NCI-H1092 treated with DMSO at 0.1 percent for 48 hours (cell line): Measurements from ENCODE around the gene GINS2.

Source experiments
- DNase-seq: peaks from one replicate; lab custom pipeline; 2025; lab: John Stamatoyannopoulos, UW

GINS2 gene

DNA sequence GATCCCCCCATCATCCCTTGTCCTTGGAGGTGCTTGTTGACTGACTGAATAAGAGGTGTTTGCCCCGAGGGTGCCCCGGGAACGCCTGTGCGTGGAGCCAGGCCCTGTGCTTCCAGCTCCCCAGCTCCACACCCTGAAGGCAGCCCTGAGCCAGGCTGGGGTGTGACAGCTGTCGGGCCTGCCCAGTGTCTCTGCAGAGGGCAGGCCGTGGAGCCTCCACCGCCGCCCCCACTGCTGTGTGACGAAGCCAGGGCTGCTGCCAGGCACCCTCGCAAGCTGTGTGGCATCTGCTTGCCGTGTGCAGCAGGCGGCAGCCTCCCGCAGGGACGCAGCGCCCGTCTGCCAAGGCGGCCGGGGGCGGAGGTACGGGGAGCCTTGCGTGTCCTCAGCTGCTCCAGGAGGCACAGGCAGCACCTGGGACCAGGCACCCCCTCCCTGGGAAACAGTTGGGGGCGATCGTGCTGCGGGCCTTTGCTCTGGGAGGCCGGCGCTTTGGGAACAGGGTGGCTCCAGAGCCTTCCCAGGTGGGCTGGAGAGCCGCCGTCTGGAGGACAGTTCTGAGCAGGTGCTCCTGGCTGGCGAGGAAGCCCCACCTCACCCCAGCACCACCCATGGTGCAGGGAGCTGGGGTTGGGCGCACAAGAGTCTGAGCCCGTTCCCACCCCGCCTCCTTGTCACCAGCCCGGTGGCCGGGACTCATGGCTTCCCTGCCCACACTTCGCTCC, 49.1 kb downstream of the GINS2 start:
- peak; percentile 91 for DNase-seq

DNA sequence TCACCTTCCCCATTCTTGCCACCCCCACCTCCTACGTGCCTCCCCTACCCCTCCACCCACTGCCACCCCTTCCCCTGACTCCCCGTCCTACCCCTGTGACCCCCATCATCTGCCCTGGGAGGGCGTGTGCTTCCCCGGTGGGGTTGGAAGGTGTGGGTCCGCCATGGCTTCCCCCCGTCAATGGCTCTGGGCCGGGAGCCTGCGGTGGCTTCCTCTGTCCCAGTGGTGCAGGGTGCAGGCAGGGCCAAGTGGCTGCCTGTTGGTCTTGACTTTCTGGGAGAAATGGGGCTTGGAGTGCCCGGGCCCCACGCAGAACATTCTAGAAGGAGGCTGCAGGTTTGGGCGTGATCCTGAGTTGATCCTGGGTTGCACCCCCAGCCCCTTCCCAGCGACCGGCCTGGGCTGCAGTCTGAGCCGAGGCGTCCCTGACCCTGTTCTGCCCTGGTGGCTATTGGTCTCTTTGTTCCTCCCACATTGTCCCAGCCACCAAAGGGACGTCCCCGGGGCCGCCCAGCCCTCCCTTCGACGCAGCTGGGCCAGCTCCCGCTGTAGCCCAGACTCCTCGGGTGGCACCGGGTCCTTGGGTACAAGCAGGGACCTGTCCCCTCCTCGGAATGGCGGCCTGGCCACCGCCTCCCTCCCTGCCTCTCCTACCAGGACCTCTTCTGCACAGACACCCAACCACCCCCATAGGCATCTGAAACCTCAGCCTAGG, 49.9 kb downstream of the GINS2 start:
- no peak for DNase-seq

DNA sequence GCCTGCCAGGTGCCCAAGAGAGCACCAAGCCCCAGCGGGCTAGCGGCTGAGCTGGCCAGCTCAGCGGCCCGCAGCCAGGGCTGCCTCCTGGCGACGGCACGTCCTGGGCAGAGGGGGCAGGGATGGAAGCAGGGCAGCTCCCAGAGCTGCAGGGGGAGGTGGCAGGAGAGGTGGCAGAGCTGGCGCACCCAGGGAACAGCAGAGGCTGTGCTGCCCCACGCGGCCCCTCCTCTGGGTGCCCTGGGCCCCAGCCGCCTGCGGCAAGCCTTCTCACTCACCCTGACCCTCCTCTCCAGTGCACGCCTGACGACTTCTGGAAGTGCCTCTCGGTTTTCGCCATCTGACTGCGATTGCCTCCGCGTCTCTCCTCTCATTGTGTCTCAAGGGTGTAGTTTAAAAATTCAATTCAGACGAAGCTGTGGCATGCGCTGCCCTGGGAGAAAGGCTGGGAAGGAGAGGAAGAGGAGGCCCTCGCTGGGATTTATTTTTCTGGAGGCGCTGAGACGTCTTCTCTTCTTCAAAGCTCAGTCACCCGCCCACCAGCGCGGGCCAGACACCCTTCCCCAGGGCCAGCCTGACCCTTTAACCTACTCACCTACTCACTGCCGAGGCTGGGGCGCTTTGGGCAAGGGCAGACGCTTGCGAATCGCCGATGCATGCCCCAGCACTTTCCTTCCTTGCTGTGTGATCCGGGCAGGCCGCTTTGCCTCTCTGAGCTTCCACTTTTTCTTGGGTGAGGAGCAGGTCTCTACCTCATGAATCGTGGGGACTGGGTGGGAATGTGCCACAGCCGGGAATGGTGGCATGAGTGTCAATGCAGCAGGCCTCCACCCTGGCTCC, 50.7 kb downstream of the GINS2 start:
- DNase-seq, result peak; percentile 68

DNA sequence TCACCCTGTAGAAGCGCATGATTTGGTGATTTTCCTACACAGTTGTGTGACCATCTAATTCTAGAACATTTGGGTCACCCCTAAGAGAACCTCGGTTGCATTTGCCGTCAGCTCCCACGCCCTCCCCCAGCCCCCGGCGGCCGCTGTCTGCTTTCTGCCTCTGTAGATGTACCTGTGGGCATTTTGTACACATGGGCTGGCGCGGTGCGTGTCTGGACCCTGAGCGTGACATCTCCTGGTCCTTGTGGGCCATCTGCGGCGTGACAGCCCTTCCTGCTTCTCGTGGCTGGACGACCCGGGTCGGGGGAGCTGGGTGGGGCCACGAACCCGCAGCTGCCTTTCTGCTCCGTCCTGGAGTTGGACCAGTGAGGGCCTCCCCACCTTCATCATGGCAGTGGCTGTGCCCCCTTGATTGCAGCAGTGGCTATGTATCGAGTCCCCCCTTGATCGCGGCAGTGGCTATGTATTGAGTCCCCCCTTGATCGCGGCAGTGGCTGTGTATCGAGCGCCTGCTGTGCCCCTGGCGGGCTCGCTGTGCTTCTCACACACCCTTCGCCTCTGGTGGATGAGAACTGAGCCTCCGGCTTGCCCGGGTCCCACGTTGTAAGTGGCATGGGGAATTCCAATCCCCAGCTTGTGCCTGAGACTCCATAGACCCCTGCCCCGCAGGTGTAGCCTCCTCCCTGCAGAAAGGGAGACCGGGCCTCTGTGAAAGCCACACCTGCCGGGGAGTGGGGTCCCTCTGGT, 51.5 kb downstream of the GINS2 start:
- no peak for DNase-seq

DNA sequence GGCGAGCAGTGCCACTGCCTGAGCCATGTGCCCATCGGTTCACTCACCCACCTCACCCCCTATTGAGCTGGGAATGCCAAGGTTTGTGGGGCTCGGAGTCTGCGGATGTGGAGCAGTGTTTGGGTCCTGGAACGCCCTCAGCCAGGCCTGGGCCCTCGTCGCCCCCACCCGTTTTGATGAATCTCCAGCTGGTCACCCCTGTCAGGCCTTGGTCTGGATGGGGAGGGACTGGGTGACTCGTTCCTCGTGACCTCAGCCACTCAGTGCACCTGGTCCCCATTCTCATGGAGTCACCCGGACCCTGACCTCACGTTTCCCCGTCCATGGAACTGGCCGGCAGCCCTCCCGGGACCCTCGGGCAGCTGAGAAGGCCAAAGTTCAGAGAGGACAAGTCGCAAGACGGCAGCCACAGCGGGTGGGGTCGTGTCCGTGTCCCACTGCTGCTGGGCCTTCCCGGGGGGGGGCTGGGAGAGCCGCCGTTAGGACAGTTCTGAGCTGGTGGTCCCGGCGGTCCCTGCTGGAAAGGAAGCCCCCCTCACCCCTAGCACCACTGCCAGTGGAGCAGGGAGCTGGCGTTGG, 52.4 kb downstream of the GINS2 start:
- no peak for DNase-seq

DNA sequence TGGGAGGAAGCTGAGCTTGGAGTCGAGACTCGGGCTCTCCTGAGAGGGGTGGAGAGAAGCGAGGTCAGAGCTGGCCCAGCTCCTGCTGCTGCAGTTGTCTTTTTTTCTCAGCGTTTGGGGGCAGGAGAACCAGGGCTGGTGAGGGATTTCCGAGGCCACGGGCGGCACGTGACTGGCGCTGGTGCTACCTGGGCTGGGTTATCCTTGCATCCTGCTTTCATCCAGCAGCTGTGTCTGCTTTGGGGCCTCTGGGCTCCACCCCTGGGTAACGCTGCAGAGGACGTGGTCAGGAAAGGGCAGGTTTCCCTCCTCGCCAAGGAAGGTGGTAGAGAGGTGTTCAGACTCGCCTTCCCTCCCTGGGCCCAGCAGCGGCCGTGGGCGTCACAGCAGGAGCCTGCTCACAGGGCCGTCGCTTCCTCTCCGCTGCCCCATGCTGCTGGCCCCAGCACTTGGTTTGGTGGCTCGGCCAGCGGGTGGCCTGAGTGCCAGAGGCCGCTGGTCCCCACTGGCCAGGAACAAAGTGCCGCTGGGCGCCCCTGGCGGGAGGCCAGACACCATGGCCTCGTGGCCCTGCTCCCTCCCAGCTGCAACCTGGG, 53.1 kb downstream of the GINS2 start:
- no peak for DNase-seq

DNA sequence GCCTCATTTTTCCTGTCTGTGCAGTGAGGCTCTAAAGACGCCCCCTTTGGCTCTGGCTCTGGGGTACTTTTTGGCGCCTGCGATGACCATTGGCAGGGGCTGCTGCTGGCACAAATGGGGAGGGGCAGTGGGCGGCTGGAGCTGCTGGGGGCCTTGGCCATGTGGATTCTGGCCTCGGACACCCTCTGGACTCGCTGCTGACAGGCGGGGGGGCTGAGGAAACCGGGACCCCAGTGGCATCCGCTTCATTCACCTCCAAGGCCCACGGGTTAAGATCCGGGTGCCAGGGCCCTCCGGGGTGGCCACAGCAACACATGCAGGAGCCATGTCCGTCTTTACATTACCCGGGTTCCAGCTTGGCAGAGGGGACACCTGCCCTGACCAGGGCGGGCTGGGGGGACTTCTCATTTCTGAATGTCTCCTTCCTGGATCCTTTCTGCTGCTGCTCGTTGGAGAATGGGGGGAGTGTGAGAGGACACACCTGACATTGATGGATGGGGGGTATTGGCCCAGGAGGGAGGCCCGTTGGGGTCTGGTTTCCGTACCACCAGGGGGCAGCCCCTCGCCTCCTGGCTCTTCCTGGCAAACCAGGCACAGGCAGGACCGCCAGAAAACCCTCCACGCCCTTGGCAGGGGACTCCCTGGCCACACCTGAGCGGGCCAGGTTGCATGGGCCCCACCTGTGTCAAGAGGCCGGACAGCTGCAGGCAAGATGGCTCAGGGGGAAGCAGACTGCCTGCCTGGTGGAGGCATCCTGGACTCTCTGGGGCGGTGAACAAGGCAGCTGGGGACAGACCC, 53.8 kb downstream of the GINS2 start:
- DNase-seq, result no peak

DNA sequence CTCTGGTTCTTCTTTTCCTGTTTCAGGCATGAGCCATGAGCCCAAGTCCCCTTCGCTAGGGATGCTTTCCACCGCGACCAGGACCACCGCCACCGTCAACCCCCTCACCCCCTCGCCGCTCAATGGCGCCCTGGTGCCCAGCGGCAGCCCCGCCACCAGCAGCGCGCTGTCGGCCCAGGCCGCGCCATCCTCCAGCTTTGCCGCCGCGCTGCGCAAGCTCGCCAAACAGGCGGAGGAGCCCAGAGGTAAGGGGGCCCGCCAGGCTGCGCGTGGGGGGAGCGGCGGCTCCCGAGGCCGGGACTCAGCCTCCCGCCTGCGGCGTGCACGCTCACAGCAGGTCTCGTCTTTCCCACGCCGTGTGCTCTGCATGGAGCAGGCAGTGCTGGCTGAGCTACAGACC, 54.9 kb downstream of the GINS2 start:
- DNase-seq, result no peak

DNA sequence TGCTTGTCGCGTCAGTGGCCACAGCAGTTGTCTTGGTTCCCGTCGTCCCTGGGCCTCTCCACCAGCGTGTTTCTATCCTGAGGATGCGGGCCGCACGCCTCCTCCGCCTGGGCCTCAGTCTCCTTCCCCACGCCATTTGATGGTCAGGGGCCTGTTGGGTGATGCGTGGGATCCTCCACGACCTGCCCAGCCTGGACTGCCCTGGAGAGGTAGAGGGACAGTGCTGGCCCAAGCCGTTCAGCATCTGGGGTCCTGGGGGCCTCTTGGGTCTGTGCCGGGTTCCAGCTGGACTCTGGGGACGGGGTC, 55.4 kb downstream of the GINS2 start:
- no peak for DNase-seq

DNA sequence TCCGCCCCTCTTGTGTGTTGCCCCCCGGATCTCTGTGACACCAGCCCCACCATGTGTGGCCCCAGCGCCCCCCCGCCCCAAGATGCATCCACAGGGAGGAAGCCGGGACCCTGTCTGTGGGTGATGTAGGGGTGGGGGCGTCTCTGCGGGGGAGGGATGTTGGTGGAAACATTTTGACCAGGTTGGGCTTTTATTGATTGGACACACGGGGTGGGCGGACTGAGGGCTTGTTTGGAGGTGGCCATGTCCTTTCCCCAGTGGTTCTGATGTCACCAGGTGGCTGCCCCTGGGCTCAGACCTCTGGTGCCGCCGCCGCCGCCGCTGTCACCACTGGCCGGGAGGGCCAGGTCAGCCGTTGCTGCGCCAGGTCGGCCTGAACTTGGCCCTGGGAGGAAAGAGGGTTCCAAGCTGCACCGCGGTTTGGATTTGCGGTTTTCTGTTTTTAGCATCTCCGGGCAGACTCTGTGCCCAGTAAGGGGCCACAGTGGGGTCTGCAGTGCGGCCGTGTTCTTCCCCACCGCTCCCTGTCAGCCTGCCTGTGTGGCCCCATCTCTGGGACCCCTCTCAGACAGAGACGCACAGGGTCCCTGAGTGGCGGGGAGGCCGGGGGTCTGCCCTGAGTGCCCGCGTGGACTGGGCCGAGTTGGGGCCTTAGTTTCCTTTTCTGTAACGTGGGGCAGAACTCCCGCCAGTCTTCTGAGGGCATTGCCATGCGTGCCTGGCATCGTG, 55.9 kb downstream of the GINS2 start:
- no peak for DNase-seq

DNA sequence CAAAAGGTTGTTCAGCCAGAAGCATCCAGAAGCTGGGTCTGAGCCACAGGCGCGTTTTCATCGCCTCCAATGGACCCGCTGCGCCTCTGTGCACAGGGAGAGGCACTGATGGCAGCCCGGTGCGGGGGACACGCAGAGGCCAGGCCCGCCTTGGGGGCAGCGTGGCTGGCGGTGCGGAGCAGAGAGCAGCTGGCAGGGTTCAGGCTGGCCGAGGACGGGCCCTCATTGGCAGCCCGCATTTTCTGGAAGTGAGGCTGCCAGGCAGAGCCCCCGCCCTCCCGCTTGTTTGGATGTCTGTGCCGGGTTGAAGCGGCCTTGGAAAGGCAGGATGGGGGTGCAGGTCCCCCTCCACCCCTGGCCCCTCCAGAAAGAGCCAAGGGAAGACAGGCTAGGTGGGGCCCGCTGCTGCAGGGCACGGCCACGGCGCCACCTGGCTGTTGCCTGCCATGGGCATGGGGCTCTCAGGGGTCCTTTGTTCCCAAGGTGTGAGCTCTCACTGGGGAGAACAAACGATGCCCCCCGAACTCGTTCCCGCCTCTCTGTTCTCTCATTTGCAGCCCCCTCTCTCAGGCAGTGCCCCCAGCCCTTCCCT, 56.9 kb downstream of the GINS2 start:
- DNase-seq, result peak; percentile 37

DNA sequence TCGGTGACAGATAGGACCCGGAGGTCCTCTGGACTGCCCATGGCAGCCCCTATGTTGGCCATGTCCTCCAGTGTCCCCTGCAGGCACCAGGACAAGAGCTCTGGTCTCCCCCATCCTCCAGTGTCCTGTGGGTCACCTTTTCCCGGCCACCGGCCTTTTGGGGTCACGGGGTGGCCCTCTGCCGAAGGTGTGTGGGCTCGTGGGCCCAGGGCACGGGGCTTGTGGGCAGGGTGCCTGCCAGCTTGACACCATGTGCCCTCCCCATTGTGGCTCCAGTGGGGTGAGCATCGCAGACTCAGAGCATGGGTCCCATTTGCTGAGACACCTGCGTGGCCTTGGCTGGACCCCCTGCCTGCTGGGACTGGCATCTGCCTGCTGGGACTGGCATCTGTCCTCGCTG, 57.5 kb downstream of the GINS2 start:
- no peak for DNase-seq

DNA sequence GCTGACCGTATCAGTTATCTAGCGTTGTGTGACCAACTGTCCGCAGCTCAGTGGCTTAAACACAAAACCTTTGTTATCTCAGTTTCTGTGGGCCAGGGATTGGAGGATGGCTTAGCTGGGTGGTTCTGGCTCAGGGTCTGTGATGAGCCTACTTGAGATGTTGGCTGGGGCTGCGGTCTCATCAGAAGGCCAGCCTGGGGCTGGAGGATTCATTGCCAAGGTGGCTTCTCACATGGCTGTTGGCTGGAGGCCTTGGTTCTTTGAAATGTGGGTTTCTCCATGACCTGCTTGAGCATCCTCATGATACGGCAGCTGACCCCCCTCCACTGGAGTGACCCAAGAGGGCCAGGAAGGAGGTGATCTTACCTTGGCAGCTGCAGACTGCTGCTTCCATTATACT, 58.9 kb downstream of the GINS2 start:
- no peak for DNase-seq

DNA sequence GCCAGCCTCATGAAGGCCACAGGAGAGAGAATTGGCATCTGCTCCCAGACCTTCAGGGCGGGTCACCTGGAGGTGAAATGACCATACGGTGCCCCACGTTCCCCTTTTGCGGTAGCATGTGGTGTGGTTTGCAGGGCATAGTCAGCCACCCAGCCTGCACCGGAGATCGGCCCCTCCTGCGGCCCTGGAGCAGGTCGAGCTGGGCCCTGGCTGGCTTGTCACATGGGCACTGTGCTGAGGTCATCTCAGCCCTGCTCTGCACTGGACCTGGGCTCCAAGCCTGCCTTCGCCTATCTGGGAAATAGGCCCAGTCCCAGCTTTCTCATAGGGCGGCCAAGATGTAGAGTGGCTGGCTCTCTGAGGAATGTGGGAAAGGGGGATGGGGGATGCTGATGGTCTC, 59.4 kb downstream of the GINS2 start:
- no peak for DNase-seq

DNA sequence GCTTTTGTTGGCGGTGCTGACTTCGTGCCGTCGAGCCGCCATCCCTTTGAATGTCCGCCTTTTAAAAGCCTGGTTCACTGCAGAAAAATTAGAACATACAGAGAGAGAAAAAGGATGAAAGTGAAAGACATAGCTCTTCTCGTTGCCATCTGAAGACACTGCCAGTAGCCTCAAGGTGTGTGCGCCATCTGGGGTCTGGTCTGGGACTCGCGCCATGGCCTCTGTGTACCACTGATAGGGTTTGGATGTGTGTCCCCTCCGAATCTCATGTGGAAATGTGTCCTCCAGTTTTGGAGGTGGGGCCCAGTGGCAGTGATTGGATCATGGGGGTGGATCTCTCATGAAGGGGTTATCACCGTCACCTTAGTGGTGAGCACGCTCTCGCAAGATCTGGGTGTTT, 60.1 kb downstream of the GINS2 start:
- no peak for DNase-seq

DNA sequence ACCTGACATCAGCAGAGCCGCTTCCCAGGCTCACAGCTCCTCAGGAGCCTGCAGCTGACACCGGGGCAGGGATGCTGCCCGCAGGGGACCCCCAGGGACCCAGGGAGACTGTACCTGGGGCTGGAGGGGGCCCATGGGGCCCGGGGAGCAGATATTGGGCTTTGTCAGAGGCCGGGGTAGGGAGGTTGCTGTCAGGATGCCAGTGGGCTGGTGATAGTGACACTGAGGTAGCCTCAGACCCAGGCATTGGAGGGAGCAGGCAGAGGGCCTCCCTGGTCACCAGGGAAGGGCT, 60.5 kb downstream of the GINS2 start:
- no peak for DNase-seq

DNA sequence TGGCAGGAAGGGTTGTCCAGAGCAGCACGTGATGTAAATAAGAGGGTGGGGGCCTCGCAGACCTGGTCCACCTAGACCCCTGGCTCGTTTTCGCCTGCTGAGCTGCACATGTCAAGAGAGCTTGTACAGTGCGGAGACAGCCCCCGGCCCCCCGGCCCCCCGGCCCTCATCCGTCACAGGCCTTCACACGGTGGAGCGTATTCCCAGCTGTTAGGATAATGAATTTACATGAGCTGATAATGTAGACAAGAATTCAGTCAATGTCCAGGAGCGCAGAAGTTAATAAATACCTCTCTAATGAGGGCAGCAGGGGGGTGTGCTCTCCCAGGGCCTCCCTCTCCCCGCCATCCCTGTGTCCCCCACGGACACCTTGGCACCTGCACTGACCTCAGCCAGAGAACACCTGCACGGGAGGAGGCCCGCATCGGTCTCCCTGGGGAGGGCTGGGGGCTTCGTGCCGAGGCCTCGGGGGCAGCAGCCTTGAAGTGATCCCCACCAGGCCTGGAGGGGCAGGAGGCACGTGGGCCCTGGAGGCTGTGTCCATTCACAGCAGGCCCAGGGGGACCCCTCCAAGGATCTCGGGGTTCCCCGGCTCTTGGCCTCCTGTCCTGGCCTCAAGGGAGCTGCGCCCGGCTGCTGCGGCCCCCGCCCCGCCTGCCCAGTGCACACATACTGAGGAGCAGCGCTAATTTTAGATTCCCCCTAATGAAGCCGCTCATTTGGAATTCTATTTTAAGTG, 61.1 kb downstream of the GINS2 start:
- DNase-seq, result no peak

DNA sequence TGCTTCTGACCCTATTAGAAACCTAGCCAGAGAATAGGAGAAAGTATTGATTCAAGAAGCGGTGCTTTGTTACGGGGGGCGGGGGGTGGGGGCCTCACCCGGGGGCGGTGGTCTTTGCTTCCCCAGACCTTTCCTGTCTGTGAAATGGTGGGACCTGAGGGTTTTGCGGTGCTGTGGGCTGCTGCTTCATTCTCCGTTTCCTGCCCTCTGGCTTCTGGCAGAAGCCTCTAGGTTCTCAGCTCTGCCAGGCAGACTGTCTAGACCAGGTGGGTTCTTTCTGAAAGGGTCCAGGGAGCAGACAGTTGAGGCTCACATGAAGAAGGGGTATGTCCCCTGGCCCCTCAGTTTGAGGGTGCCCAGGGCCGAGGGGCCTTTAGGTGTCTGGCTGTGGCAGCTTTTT, 61.7 kb downstream of the GINS2 start:
- no peak for DNase-seq
